GM11168 (cell line): ENCODE measurements around the gene KDM5B.

Experiments used
- in situ Hi-C: fragments of 300-500 bp; cut with MboI; formaldehyde crosslinking; loops from one replicate; pipeline ENCODE4 v1.12.0; 2022; ENCODE audit warnings: low sequenced_read_pairs; ENCODE audit not compliant: unreplicated experiment

Gene KDM5B

GRCh38 chr1:202723046-202723445 is 85.2 kb downstream of the KDM5B start:
- in situ Hi-C loops, result loop anchor here (5.0 to 25.0 kb wide), 2 partner anchors 71 to 261 kb away; no protein-coding TSS in a partner anchor

- in situ Hi-C loops, result loop anchor here (10.0 to 25.0 kb wide), 2 partner anchors 142 to 254 kb away; no protein-coding TSS in a partner anchor
Observed at GRCh38 chr1:202716654-202717053, 91.6 kb downstream of the KDM5B start.

GRCh38 chr1:202714202-202714601 is 94.0 kb downstream of the KDM5B start:
- in situ Hi-C loops, result loop anchor here (10.0 to 25.0 kb wide), 2 partner anchors 139 to 252 kb away; no protein-coding TSS in a partner anchor

- in situ Hi-C loops, result loop anchor here (10.0 to 25.0 kb wide), 2 partner anchors 138 to 251 kb away; no protein-coding TSS in a partner anchor
Observed at GRCh38 chr1:202713110-202713509, 95.1 kb downstream of the KDM5B start.

GRCh38 chr1:202711949-202712635 is 96.1 kb downstream of the KDM5B start:
- in situ Hi-C loops, result loop anchor here (10.0 to 25.0 kb wide), 2 partner anchors 137 to 250 kb away; no protein-coding TSS in a partner anchor

- in situ Hi-C loops, result loop anchor here (10.0 to 25.0 kb wide), 2 partner anchors 136 to 248 kb away; no protein-coding TSS in a partner anchor
Observed at GRCh38 chr1:202710070-202711045, 97.9 kb downstream of the KDM5B start, which contains the start of gene SYT2. Gene SYT2 (minus strand): TSS chr1:202710454. CDS start chr1:202605772, 104,682 bp downstream.

GRCh38 chr1:202709276-202710041 is 98.8 kb downstream of the KDM5B start:
- in situ Hi-C loops, result loop anchor here (10.0 to 25.0 kb wide), 2 partner anchors 135 to 247 kb away; no protein-coding TSS in a partner anchor

- in situ Hi-C loops, result loop anchor here (25.0 kb wide), 1 partner anchor 246 kb away; no protein-coding TSS in a partner anchor
Observed at GRCh38 chr1:202708456-202709275, 99.6 kb downstream of the KDM5B start.

GRCh38 chr1:202706851-202707250 is 101.4 kb downstream of the KDM5B start:
- in situ Hi-C loops, result loop anchor here (25.0 kb wide), 1 partner anchor 245 kb away; no protein-coding TSS in a partner anchor

GRCh38 chr1:202704601-202705000 is 103.6 kb downstream of the KDM5B start:
- in situ Hi-C loops, result loop anchor here (25.0 kb wide), 1 partner anchor 242 kb away; no protein-coding TSS in a partner anchor

- in situ Hi-C loops, result loop anchor here (25.0 kb wide), 1 partner anchor 241 kb away; no protein-coding TSS in a partner anchor
Observed at GRCh38 chr1:202703191-202703590, 105.0 kb downstream of the KDM5B start.

GRCh38 chr1:202702088-202702487 is 106.1 kb downstream of the KDM5B start:
- in situ Hi-C loops, result loop anchor here (25.0 kb wide), 1 partner anchor 240 kb away; no protein-coding TSS in a partner anchor

- in situ Hi-C loops, result loop anchor here (25.0 kb wide), 1 partner anchor 239 kb away; no protein-coding TSS in a partner anchor
Observed at GRCh38 chr1:202701200-202701599, 107.0 kb downstream of the KDM5B start.

- in situ Hi-C loops, result loop anchor here (25.0 kb wide), 1 partner anchor 238 kb away; no protein-coding TSS in a partner anchor
Observed at GRCh38 chr1:202700061-202700460, 108.2 kb downstream of the KDM5B start.

- in situ Hi-C loops, result loop anchor here (25.0 kb wide), 1 partner anchor 511 kb away; the partner anchor contains the start of gene LGR6
Observed at GRCh38 chr1:202698276-202698675, 109.9 kb downstream of the KDM5B start.

GRCh38 chr1:202697038-202697437 is 111.2 kb downstream of the KDM5B start:
- in situ Hi-C loops, result loop anchor here (25.0 kb wide), 1 partner anchor 510 kb away; the partner anchor contains the start of gene LGR6

- in situ Hi-C loops, result loop anchor here (25.0 kb wide), 1 partner anchor 507 kb away; the partner anchor contains the start of gene LGR6
Observed at GRCh38 chr1:202694314-202694713, 113.9 kb downstream of the KDM5B start.
